HCT116 (cell line): ENCODE results near the gene IGSF9B. TPM values are rescaled to one million over a fixed set of nuclear protein-coding genes. Genes with fewer than 3 reads are reported as not detected.

ENCODE experiments used
- ATAC-seq: fragments of 200-7000 bp; cut with Tn5 transposase; 2 replicates; pipeline ENCODE4 v1.9.1; 2020; ENCODE audit warnings: mild to moderate bottlenecking, moderate library complexity
- BruUV-seq: library from RNA; stranded (reverse); fragments of 400-500 nt; replicated peaks from 2 replicates; lab custom pipeline; 2021; lab: Mats Ljungman, UMichigan
- CTCF ChIA-PET: fragments of 300-600 bp; sonication (Branson Sonifier 250); formaldehyde crosslinking; loops from one replicate; lab custom pipeline; 2021; ENCODE audit warnings: antibody characterized with exemption; lab: Charles Lee
- POLR2A ChIA-PET: fragments of 300-600, 350-600 bp; sonication (Branson Sonifier 250); formaldehyde crosslinking; loops from one replicate; lab custom pipeline; 2021; ENCODE audit warnings: antibody characterized with exemption; lab: Charles Lee
- RAD21 ChIA-PET, 2 experiments: fragments of 300-600 bp; sonication (Branson Sonifier 250); formaldehyde crosslinking; loops; one replicate each; lab custom pipeline; 2023; ENCODE audit warnings: low total read pairs in 2 of 2; ENCODE audit not compliant: uncharacterized antibody in 2 of 2, unreplicated experiment in 2 of 2, low non-redundant PET in 1 of 2; lab: Charles Lee
- DNase-seq: peaks from one replicate; pipeline ENCODE4 v3.0.0-alpha.2; 2010; ENCODE audit warnings: low read depth, low spot score
- H2AFZ ChIP-seq: fragments of 200-600 bp; shearing (Covaris generic), sonication (generic); 2 replicates; pipeline ENCODE4 v1.6.1; 2017; ENCODE audit warnings: low read depth, mixed run types, mixed read lengths, antibody characterized with exemption, low read length; ENCODE audit not compliant: poor library complexity, severe bottlenecking
- H3K27ac ChIP-seq: 2 replicates; pipeline ENCODE4 v1.5.1; 2012; ENCODE audit warnings: low read depth, low read length
- H3K27me3 ChIP-seq: fragments of 200-600 bp; sonication (generic); 2 replicates; pipeline ENCODE4 v1.6.1; 2016; ENCODE audit warnings: mixed run types, low read length, mixed read lengths; ENCODE audit not compliant: insufficient read depth
- H3K36me3 ChIP-seq, 2 experiments: fragments of 200-500 bp in 1 of 2; fragments of 200-600 bp in 1 of 2; sonication (Bioruptor generic) in 1 of 2; sonication (generic) in 1 of 2; 2 replicates each; pipeline versions ENCODE4 v1.5.1 to v1.6.1; 2014 to 2016; ENCODE audit warnings: low read length in 2 of 2, inconsistent platforms in 1 of 2, mixed read lengths in 1 of 2, mixed run types in 1 of 2; ENCODE audit not compliant: insufficient read depth in 2 of 2, control insufficient read depth in 1 of 2
- H3K4me1 ChIP-seq, 2 experiments: fragments of 200-600 bp in 1 of 2; sonication (generic) in 1 of 2; 2 replicates each; pipeline versions ENCODE4 v1.5.1 to v1.6.1; 2012 to 2017; ENCODE audit warnings: low read length in 2 of 2, inconsistent platforms in 1 of 2, mild to moderate bottlenecking in 1 of 2, mixed read lengths in 1 of 2, mixed run types in 1 of 2, moderate library complexity in 1 of 2; ENCODE audit not compliant: insufficient read depth in 2 of 2, control insufficient read depth in 1 of 2
- H3K4me2 ChIP-seq: fragments of 200-600 bp; sonication (generic); 2 replicates; pipeline ENCODE4 v1.6.1; 2017; ENCODE audit warnings: mixed run types, low read length, mixed read lengths
- H3K4me3 ChIP-seq, 2 experiments: fragments of 200-600 bp in 1 of 2; sonication (generic) in 1 of 2; replicated peaks in 1 of 2; 2 replicates each; pipeline ENCODE4 v1.5.1; 2011 to 2016; ENCODE audit warnings: low read length in 2 of 2, control low read depth in 1 of 2, low read depth in 1 of 2, mild to moderate bottlenecking in 1 of 2, mixed read lengths in 1 of 2, mixed run types in 1 of 2
- H3K79me2 ChIP-seq: fragments of 200-600 bp; sonication (generic); 2 replicates; pipeline ENCODE4 v1.6.1; 2017; ENCODE audit warnings: mild to moderate bottlenecking, mixed run types, low read length, moderate library complexity, mixed read lengths; ENCODE audit not compliant: insufficient read depth
- H3K9ac ChIP-seq: fragments of 200-600 bp; sonication (generic); 2 replicates; pipeline ENCODE4 v1.6.1; 2016; ENCODE audit warnings: low read length, mixed read lengths
- H3K9me2 ChIP-seq: fragments of 200-600 bp; sonication (generic), shearing (Covaris generic); 2 replicates; pipeline ENCODE4 v1.6.1; 2017; ENCODE audit warnings: mixed run types, mild to moderate bottlenecking, moderate library complexity; ENCODE audit not compliant: insufficient read depth
- H3K9me3 ChIP-seq, 2 experiments: fragments of 200-500 bp in 1 of 2; fragments of 200-600 bp in 1 of 2; sonication (Bioruptor generic) in 1 of 2; sonication (generic) in 1 of 2; 2 replicates each; pipeline ENCODE4 v1.6.1; 2014 to 2017; ENCODE audit warnings: low read length in 2 of 2, mixed read lengths in 2 of 2, inconsistent platforms in 1 of 2, low read depth in 1 of 2, mild to moderate bottlenecking in 1 of 2, mixed run types in 1 of 2, moderate library complexity in 1 of 2; ENCODE audit not compliant: control insufficient read depth in 1 of 2, insufficient read depth in 1 of 2
- H4K20me1 ChIP-seq: fragments of 200-600 bp; sonication (generic), shearing (Covaris generic); 2 replicates; pipeline ENCODE4 v1.6.1; 2017; ENCODE audit warnings: mixed run types, mild to moderate bottlenecking, moderate library complexity; ENCODE audit not compliant: insufficient read depth
- ATF3 ChIP-seq: IDR thresholded peaks from 2 replicates; pipeline ENCODE4 v1.6.1; 2012
- EGR1 ChIP-seq: IDR thresholded peaks from 2 replicates; pipeline ENCODE4 v1.6.1; 2012; ENCODE audit warnings: low read depth
- EZH2 ChIP-seq: fragments of 200-600 bp; sonication (generic); IDR thresholded peaks from 2 replicates; pipeline ENCODE4 v1.6.1; 2017; ENCODE audit warnings: antibody characterized with exemption, mixed run types
- EZH2phosphoT487 ChIP-seq: fragments of 200-600 bp; IDR thresholded peaks from 2 replicates; pipeline ENCODE4 v1.6.1; 2018; ENCODE audit warnings: antibody characterized with exemption, borderline replicate concordance
- FOSL1 ChIP-seq: IDR thresholded peaks from 2 replicates; pipeline ENCODE4 v1.6.1; 2012; ENCODE audit warnings: low read depth
- JUND ChIP-seq: IDR thresholded peaks from 2 replicates; pipeline ENCODE4 v1.6.1; 2012
- MAX ChIP-seq: IDR thresholded peaks from 2 replicates; pipeline ENCODE4 v1.6.1; 2012
- POLR2A ChIP-seq: IDR thresholded peaks from 2 replicates; pipeline ENCODE4 v1.7.0; 2011; ENCODE audit warnings: borderline replicate concordance; ENCODE audit not compliant: insufficient read depth, insufficient read length; ENCODE audit errors: extremely low read depth
- SIN3A ChIP-seq: IDR thresholded peaks from 2 replicates; pipeline ENCODE4 v1.6.1; 2012; ENCODE audit warnings: low read depth
- SP1 ChIP-seq: IDR thresholded peaks from 2 replicates; pipeline ENCODE4 v1.6.1; 2012; ENCODE audit warnings: low read depth
- SRF ChIP-seq: IDR thresholded peaks from 2 replicates; pipeline ENCODE4 v1.6.1; 2012; ENCODE audit warnings: low read depth
- TCF7L2 ChIP-seq: IDR thresholded peaks from 2 replicates; pipeline ENCODE4 v1.7.0; 2011; ENCODE audit warnings: borderline replicate concordance, inconsistent platforms; ENCODE audit not compliant: insufficient read depth, insufficient read length; ENCODE audit errors: extremely low read depth
- YY1 ChIP-seq: IDR thresholded peaks from 2 replicates; pipeline ENCODE4 v1.6.1; 2011; ENCODE audit warnings: low read length, low read depth, moderate library complexity, mild to moderate bottlenecking; ENCODE audit not compliant: insufficient replicate concordance; ENCODE audit errors: extremely low read depth
- ZNF274 ChIP-seq: fragments of 200-500 bp; sonication (Bioruptor generic); IDR thresholded peaks from 2 replicates; pipeline ENCODE4 v1.6.1; 2014; ENCODE audit warnings: mild to moderate bottlenecking, low read depth, low read length, inconsistent platforms
- intact Hi-C: fragments of 100-400 bp; cut with micrococcal nuclease; formaldehyde crosslinking; loops from 2 replicates; pipeline ENCODE4 v1.10.0; 2022
- total RNA-seq: library from RNA; stranded (reverse); gene quantifications from one replicate; pipeline ENCODE4 v1.2.1, GENCODE V29; 2021; ENCODE audit not compliant: unreplicated experiment
- TF ChIP-seq, protein P1 (sequence below), 3 experiments: fragments of 200-600 bp in 1 of 3; sonication (generic) in 1 of 3; IDR thresholded peaks in 2 of 3; conservative IDR thresholded peaks in 1 of 3; 2 replicates each; pipeline ENCODE4 v1.5.1; 2012 to 2017; ENCODE audit warnings: low read depth in 2 of 3, low read length in 2 of 3, antibody characterized with exemption in 1 of 3, borderline replicate concordance in 1 of 3, control low read depth in 1 of 3, mild to moderate bottlenecking in 1 of 3, mixed read lengths in 1 of 3, mixed run types in 1 of 3, moderate library complexity in 1 of 3; ENCODE audit not compliant: insufficient read depth in 1 of 3
- TF ChIP-seq, protein P2 (sequence below): IDR thresholded peaks from 2 replicates; pipeline ENCODE4 v1.6.1; 2011; ENCODE audit warnings: mild to moderate bottlenecking, low read length, moderate library complexity; ENCODE audit not compliant: insufficient replicate concordance; ENCODE audit errors: extremely low read depth

IGSF9B gene
- total RNA-seq, 1 experiment from 2014 or later, result 12.4 TPM

GRCh38 chr11:133903056-133903455 lies 53.7 kb downstream of the IGSF9B start:
- no peaks in the 10 kb centered on the region for H3K9me3 ChIP-seq
- no peak overlapping the region for H3K4me3 ChIP-seq
- no peaks in the 10 kb centered on the region for H4K20me1 ChIP-seq
- no TSS peak for BruUV-seq
- RAD21 ChIA-PET, result no interaction called here
- H3K27ac ChIP-seq, result no peak overlapping the region
- no peaks in the 10 kb centered on the region for H3K4me1 ChIP-seq
- intact Hi-C loops, result no loop called here
- H3K9ac ChIP-seq, result no peak overlapping the region
- POLR2A ChIA-PET, result no interaction called here
- TF ChIP-seq POLR2A (no peak), ZNF274 (no peak), SIN3A (no peak), SP1 (no peak), ATF3 (no peak), SRF (no peak), EGR1 (no peak), YY1 (no peak), MAX (no peak), FOSL1 (no peak), JUND (no peak), TCF7L2 (no peak), EZH2phosphoT487 (no peak), EZH2 (no peak)
- TF ChIP-seq, protein P1, sequence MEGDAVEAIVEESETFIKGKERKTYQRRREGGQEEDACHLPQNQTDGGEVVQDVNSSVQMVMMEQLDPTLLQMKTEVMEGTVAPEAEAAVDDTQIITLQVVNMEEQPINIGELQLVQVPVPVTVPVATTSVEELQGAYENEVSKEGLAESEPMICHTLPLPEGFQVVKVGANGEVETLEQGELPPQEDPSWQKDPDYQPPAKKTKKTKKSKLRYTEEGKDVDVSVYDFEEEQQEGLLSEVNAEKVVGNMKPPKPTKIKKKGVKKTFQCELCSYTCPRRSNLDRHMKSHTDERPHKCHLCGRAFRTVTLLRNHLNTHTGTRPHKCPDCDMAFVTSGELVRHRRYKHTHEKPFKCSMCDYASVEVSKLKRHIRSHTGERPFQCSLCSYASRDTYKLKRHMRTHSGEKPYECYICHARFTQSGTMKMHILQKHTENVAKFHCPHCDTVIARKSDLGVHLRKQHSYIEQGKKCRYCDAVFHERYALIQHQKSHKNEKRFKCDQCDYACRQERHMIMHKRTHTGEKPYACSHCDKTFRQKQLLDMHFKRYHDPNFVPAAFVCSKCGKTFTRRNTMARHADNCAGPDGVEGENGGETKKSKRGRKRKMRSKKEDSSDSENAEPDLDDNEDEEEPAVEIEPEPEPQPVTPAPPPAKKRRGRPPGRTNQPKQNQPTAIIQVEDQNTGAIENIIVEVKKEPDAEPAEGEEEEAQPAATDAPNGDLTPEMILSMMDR (IDR thresholded peaks at IDR 0.05 in 2 of 3, conservative IDR thresholded peaks at IDR 0.05 in 1 of 3; ENCODE audit: borderline replicate concordance in 1 of 3, insufficient read depth in 1 of 3, low read depth in 2 of 3, low read length in 2 of 3), result no peak
- TF ChIP-seq, protein P2, sequence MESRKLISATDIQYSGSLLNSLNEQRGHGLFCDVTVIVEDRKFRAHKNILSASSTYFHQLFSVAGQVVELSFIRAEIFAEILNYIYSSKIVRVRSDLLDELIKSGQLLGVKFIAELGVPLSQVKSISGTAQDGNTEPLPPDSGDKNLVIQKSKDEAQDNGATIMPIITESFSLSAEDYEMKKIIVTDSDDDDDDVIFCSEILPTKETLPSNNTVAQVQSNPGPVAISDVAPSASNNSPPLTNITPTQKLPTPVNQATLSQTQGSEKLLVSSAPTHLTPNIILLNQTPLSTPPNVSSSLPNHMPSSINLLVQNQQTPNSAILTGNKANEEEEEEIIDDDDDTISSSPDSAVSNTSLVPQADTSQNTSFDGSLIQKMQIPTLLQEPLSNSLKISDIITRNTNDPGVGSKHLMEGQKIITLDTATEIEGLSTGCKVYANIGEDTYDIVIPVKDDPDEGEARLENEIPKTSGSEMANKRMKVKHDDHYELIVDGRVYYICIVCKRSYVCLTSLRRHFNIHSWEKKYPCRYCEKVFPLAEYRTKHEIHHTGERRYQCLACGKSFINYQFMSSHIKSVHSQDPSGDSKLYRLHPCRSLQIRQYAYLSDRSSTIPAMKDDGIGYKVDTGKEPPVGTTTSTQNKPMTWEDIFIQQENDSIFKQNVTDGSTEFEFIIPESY, result no peak
- ATAC-seq (no peak), DNase-seq (no peak)
- H3K9me2 ChIP-seq, result no peaks in the 10 kb centered on the region
- CTCF ChIA-PET, result no interaction called here
- H3K36me3 ChIP-seq, result no peaks in the 10 kb centered on the region
- H3K79me2 ChIP-seq, result no peaks in the 10 kb centered on the region
- H2AFZ ChIP-seq, result no peak overlapping the region
- no peak overlapping the region for H3K4me2 ChIP-seq
- H3K27me3 ChIP-seq, result no peaks in the 10 kb centered on the region
